CD4-positive, alpha-beta T cell (primary cell): Measurements from ENCODE around the gene POR. TPM values are rescaled to one million over a fixed set of nuclear protein-coding genes. Genes with fewer than 3 reads are reported as not detected.

Experiments
- ATAC-seq: fragments of 200-7000 bp; cut with Tn5 transposase; one replicate; pipeline ENCODE4 v1.10.0; 2022; ENCODE audit warnings: mild to moderate bottlenecking; ENCODE audit not compliant: poor library complexity
- CTCF ChIA-PET: fragments of 350-600 bp; sonication (Branson Sonifier 250); formaldehyde crosslinking; loops from one replicate; lab custom pipeline; 2021; ENCODE audit warnings: antibody characterized with exemption, inconsistent platforms; lab: Charles Lee
- POLR2A ChIA-PET: fragments of 350-600 bp; sonication (Branson Sonifier 250); formaldehyde crosslinking; loops from one replicate; lab custom pipeline; 2021; ENCODE audit warnings: antibody characterized with exemption, inconsistent platforms; lab: Charles Lee
- DNase-seq, 14 experiments: peaks; one replicate each; pipeline ENCODE4 v3.0.0-alpha.2; 2013 to 2020; ENCODE audit warnings: mixed read lengths in 2 of 14
- H3K27ac ChIP-seq, 2 donors: one replicate each; pipeline versions ENCODE4 v1.5.1 to v1.7.0; 2013; ENCODE audit warnings: low read length in 2 of 2, low read depth in 1 of 2, mild to moderate bottlenecking in 1 of 2
- H3K27me3 ChIP-seq, 2 experiments: 1 replicate in 1 of 2; 2 replicates in 1 of 2; pipeline versions ENCODE4 v1.6.1 to v1.7.0; 2013; ENCODE audit warnings: low read length in 2 of 2, control low read depth in 1 of 2, mild to moderate bottlenecking in 1 of 2, moderate library complexity in 1 of 2; ENCODE audit not compliant: insufficient read depth in 2 of 2, control insufficient read depth in 1 of 2
- H3K36me3 ChIP-seq: one replicate; pipeline ENCODE4 v1.6.1; 2013; ENCODE audit warnings: low read length, control low read depth; ENCODE audit not compliant: insufficient read depth
- H3K4me1 ChIP-seq: one replicate; pipeline ENCODE4 v1.6.1; 2013; ENCODE audit warnings: low read length, control low read depth; ENCODE audit not compliant: insufficient read depth
- H3K4me3 ChIP-seq: one replicate; pipeline ENCODE4 v1.5.1; 2013; ENCODE audit warnings: mild to moderate bottlenecking, low read length, moderate library complexity
- H3K9me3 ChIP-seq, 2 experiments: 1 replicate in 1 of 2; 2 replicates in 1 of 2; pipeline versions ENCODE4 v1.6.1 to v1.7.0; 2013; ENCODE audit warnings: low read length in 2 of 2, mild to moderate bottlenecking in 2 of 2, control low read depth in 1 of 2, moderate library complexity in 1 of 2; ENCODE audit not compliant: control insufficient read depth in 1 of 2, insufficient read depth in 1 of 2
- H3K27ac Mint-ChIP-seq: one replicate; pipeline ENCODE4 v1.8.0; 2020; ENCODE audit warnings: mixed read lengths
- H3K27me3 Mint-ChIP-seq: one replicate; pipeline ENCODE4 v1.8.0; 2021; ENCODE audit warnings: mixed read lengths
- H3K36me3 Mint-ChIP-seq: one replicate; pipeline ENCODE4 v1.8.0; 2021; ENCODE audit warnings: low read depth, mixed read lengths
- H3K4me1 Mint-ChIP-seq: one replicate; pipeline ENCODE4 v1.8.0; 2021; ENCODE audit warnings: low read depth, mixed read lengths
- H3K4me3 Mint-ChIP-seq: one replicate; pipeline ENCODE4 v1.8.0; 2020; ENCODE audit warnings: mild to moderate bottlenecking, mixed read lengths
- H3K9me3 Mint-ChIP-seq: one replicate; pipeline ENCODE4 v1.8.0; 2020; ENCODE audit warnings: mixed read lengths
- CTCF ChIP-seq: fragments of 200-600 bp; IDR thresholded peaks from one replicate; pipeline ENCODE4 v1.8.0; 2022; ENCODE audit warnings: antibody characterized with exemption, mild to moderate bottlenecking
- intact Hi-C, 2 experiments: fragments of 100-400 bp; cut with DNase I in 1 of 2; cut with micrococcal nuclease in 1 of 2; formaldehyde crosslinking; loops; one replicate each; pipeline versions ENCODE4 v1.15.1 to v1.9.0; 2023 to 2025; cut with DNase I, micrococcal nuclease
- total RNA-seq, 174 experiments: library from RNA in 2 of 174; stranded (reverse) in 2 of 174; gene quantifications; one replicate each; pipeline ENCODE4 v1.2.3 and lab custom pipeline; 2021 to 2026

Gene POR
- total RNA-seq, 2 experiments from 2014 or later, result 44.2 to 54.8 TPM

GRCh38 chr7:75925717-75926435, 10.9 kb downstream of the POR start:
- peaks cover 31% of the 10 kb centered on the region for H3K4me1 Mint-ChIP-seq
- no peaks in the 10 kb centered on the region for H3K9me3 Mint-ChIP-seq
- no peak for TF ChIP-seq CTCF
- ChIA-PET POLR2A (interaction anchor here (0.7 to 0.9 kb wide), 2 partner anchors 10 to 11 kb away, joined by 5 read pairs; partner anchors contain the start of gene POR), CTCF (no interaction called here)
- no peak overlapping the region for H3K27ac Mint-ChIP-seq
- ATAC-seq, result no peak
- intact Hi-C loops, result no loop called here
- no peaks in the 10 kb centered on the region for H3K27me3 Mint-ChIP-seq
- H3K36me3 ChIP-seq, result peaks cover 3% of the 10 kb centered on the region
- no peaks in the 10 kb centered on the region for H3K27me3 ChIP-seq
- no peak overlapping the region for H3K27ac ChIP-seq
- peaks cover 15% of the 10 kb centered on the region for H3K4me1 ChIP-seq
- H3K9me3 ChIP-seq, result no peaks in the 10 kb centered on the region
- DNase-seq, result no peak
- H3K4me3 ChIP-seq, result no peak overlapping the region
- peaks cover 7% of the 10 kb centered on the region for H3K36me3 Mint-ChIP-seq
- H3K4me3 Mint-ChIP-seq, result no peak overlapping the region

GRCh38 chr7:75928568-75928914, 13.6 kb downstream of the POR start:
- CTCF ChIA-PET, result interaction anchor here (0.6 to 1.7 kb wide), 3 partner anchors 13 to 1208 kb away, joined by 3 read pairs; no protein-coding TSS in a partner anchor
- Histone ChIP-seq H3K9me3 (peaks cover 0 to 3% of the 10 kb centered on the region in 2 experiments), H3K27me3 (no peaks in the 10 kb centered on the region), H3K27ac (no peak overlapping the region), H3K36me3 (no peaks in the 10 kb centered on the region), H3K4me3 (no peak overlapping the region), H3K4me1 (peaks cover 12% of the 10 kb centered on the region)
- intact Hi-C loops, result no loop called here
- TF ChIP-seq CTCF, result no peak
- peaks cover under 1% of the 10 kb centered on the region for H3K36me3 Mint-ChIP-seq
- POLR2A ChIA-PET, result interaction anchor here (0.9 to 2.4 kb wide), 7 partner anchors 11 to 65 kb away, joined by 3 to 12 read pairs (median 3); partner anchors contain the start of genes POR and RHBDD2
- H3K27me3 Mint-ChIP-seq, result no peaks in the 10 kb centered on the region
- peaks cover 25% of the 10 kb centered on the region for H3K4me1 Mint-ChIP-seq
- H3K4me3 Mint-ChIP-seq, result peak overlapping the region; percentile 54
- peak overlapping the region; percentile 85 for H3K27ac Mint-ChIP-seq
- DNase-seq (peak in 11 of 14 experiments; percentile 4 to 72 (median 24)), ATAC-seq (peak; percentile 89)
- no peaks in the 10 kb centered on the region for H3K9me3 Mint-ChIP-seq

- DNase-seq, result no peak
- H3K36me3 ChIP-seq, result peaks cover 5% of the 10 kb centered on the region
- no peak for TF ChIP-seq CTCF
- no peak overlapping the region for H3K27ac Mint-ChIP-seq
- no peaks in the 10 kb centered on the region for H3K9me3 Mint-ChIP-seq
- intact Hi-C loops, result no loop called here
- peaks cover 25% of the 10 kb centered on the region for H3K4me1 Mint-ChIP-seq
- no peak for ATAC-seq
- H3K27me3 ChIP-seq, result no peaks in the 10 kb centered on the region
- H3K27ac ChIP-seq, result no peak overlapping the region
- ChIA-PET CTCF (no interaction called here), POLR2A (no interaction called here)
- H3K4me3 ChIP-seq, result no peak overlapping the region
- no peak overlapping the region for H3K4me3 Mint-ChIP-seq
- H3K27me3 Mint-ChIP-seq, result no peaks in the 10 kb centered on the region
- H3K9me3 ChIP-seq, result peaks cover 0 to 11% of the 10 kb centered on the region in 2 experiments
- peaks cover 10% of the 10 kb centered on the region for H3K36me3 Mint-ChIP-seq
- H3K4me1 ChIP-seq, result peaks cover 12% of the 10 kb centered on the region
Measured at GRCh38 chr7:75931680-75932079, 16.7 kb downstream of the POR start.
